Neural crest cell (in vitro differentiated cells): ENCODE results near the gene CAV3. TPM values are rescaled to one million over a fixed set of nuclear protein-coding genes. Genes with fewer than 3 reads are reported as not detected.

ENCODE experiments used
- DNase-seq: peaks from one replicate; pipeline ENCODE4 v3.0.0; 2021; ENCODE audit warnings: low read depth, mixed read lengths, low spot score
- H3K27ac Mint-ChIP-seq: one replicate; pipeline ENCODE4 v1.8.0; 2021; ENCODE audit warnings: mild to moderate bottlenecking, mixed read lengths; ENCODE audit not compliant: unreplicated experiment
- H3K27me3 Mint-ChIP-seq: 2 replicates; pipeline ENCODE4 v1.8.0; 2021; ENCODE audit warnings: low read depth, mild to moderate bottlenecking, mixed read lengths
- H3K36me3 Mint-ChIP-seq: 2 replicates; pipeline ENCODE4 v1.8.0; 2021; ENCODE audit warnings: low read depth, mild to moderate bottlenecking, mixed read lengths
- H3K4me1 Mint-ChIP-seq: 2 replicates; pipeline ENCODE4 v1.8.0; 2021; ENCODE audit warnings: mixed read lengths
- H3K4me3 Mint-ChIP-seq: one replicate; pipeline ENCODE4 v1.8.0; 2021; ENCODE audit warnings: mild to moderate bottlenecking, mixed read lengths
- H3K9me3 Mint-ChIP-seq: 2 replicates; pipeline ENCODE4 v1.8.0; 2021; ENCODE audit warnings: mixed read lengths
- CTCF ChIP-seq: fragments of 200-600 bp; sonication (generic); conservative IDR thresholded peaks from 2 replicates; pipeline ENCODE4 v1.5.0; 2021; ENCODE audit warnings: antibody characterized with exemption, mild to moderate bottlenecking
- total RNA-seq: library from RNA; stranded (reverse); gene quantifications from 2 replicates; pipeline ENCODE4 v1.2.1, GENCODE V29; 2021

CAV3 gene
- total RNA-seq, 1 donor from 2014 or later: not detected

GRCh38 chr3:8752832-8753231, 19.2 kb downstream of the CAV3 start:
- H3K27ac Mint-ChIP-seq: peak overlapping the region; percentile 13
- no peak overlapping the region for H3K4me3 Mint-ChIP-seq
- peaks cover 10% of the 10 kb centered on the region for H3K4me1 Mint-ChIP-seq
- TF ChIP-seq CTCF: no peak
- no peak for DNase-seq
- peaks cover 6% of the 10 kb centered on the region for H3K36me3 Mint-ChIP-seq
- no peaks in the 10 kb centered on the region for H3K27me3 Mint-ChIP-seq
- H3K9me3 Mint-ChIP-seq: no peaks in the 10 kb centered on the region

GRCh38 chr3:8755097-8755496, 21.5 kb downstream of the CAV3 start:
- DNase-seq: no peak
- Mint-ChIP-seq H3K4me1 (peaks cover 5% of the 10 kb centered on the region), H3K27me3 (no peaks in the 10 kb centered on the region), H3K36me3 (peaks cover 6% of the 10 kb centered on the region), H3K27ac (no peak overlapping the region), H3K9me3 (no peaks in the 10 kb centered on the region), H3K4me3 (no peak overlapping the region)
- no peak for TF ChIP-seq CTCF

DNA sequence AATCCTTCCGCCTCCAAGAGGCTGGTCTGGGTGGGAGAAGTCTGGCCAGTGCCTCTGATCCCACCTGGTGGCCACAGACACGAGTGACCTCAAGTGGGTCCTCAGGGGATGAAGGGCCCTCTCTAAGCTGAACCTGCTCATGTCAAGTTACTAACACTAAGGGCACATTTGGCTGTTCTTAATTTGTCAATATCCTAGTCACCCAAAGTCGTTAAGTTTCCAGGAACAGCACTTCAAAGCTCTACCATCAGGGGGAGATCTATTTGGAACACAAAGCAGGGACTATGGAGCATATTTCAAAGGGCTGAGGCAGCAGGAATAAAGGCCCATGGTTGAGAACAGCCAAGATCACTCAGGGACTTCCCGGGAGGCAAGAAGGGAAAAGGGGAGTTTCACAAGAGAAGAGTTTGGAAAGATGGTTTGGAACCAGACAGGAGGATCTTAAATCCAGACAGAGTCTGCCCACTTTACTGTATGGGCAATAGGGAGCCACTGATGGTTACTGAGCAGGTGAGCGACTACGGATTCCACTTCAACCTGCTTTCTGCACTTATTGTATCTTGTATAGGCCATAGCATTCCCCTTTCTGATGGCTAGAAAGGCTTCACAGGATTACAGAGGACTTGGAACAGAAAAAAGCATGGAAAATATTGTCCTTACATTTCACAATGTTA, 22.1 kb downstream of the CAV3 start:
- Mint-ChIP-seq H3K27ac (no peak overlapping the region), H3K4me3 (no peak overlapping the region), H3K9me3 (no peaks in the 10 kb centered on the region), H3K36me3 (peaks cover 6% of the 10 kb centered on the region), H3K4me1 (peaks cover 5% of the 10 kb centered on the region), H3K27me3 (no peaks in the 10 kb centered on the region)
- no peak for DNase-seq
- TF ChIP-seq CTCF: peak; percentile 48

- peaks cover 6% of the 10 kb centered on the region for H3K36me3 Mint-ChIP-seq
- DNase-seq: no peak
- H3K9me3 Mint-ChIP-seq: no peaks in the 10 kb centered on the region
- no peaks in the 10 kb centered on the region for H3K27me3 Mint-ChIP-seq
- TF ChIP-seq CTCF: no peak
- H3K4me3 Mint-ChIP-seq: no peak overlapping the region
- peaks cover 5% of the 10 kb centered on the region for H3K4me1 Mint-ChIP-seq
- no peak overlapping the region for H3K27ac Mint-ChIP-seq
These were observed 23.1 kb downstream of the CAV3 start for GRCh38 chr3:8756671-8757070.

DNA sequence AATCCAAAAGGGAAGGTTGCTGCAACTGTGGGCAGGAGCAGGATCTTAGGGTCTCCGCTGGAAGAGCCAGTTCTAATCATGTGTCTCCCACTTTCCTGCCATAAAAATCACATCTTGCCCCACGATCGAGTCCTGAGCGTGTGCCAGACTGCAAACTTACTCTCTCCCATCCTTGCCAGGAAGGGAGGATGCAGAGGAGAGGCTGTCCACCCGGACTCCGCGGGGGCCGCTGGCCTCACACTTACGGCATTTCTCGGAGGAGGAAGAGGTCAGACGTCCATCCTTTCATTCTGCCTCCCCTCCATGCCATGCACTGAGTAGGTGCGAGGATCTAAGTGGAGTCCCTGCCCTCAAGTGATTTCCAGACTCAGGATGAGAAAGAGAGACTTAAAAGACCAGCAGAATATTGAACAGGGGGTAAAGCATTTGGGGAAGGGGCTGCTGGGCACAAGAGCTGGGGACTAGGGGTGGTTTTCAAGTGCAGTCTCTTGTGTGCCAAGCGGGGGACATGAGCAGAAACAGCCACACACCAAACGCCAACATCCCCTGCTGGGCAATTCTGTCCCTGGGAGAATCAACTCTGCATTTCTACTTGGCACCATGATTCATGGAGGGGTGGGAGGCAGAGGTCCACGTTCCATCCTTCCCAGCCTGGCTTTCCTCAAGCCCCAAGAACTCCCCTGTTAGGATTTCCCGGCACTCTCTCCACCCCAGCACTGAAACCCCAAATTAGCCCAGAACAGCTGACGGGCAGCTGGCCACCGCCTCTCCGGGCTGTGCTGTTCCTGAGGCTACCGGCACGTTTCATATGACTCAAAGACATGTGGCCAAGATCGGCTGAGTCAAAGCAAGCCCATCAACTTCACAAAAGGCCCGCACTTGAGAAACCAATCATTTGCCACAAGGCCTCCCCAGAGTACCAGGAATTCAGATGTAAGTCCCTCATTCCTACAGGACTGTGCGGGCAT, 24.2 kb downstream of the CAV3 start:
- Mint-ChIP-seq H3K36me3 (peaks cover 2% of the 10 kb centered on the region), H3K27ac (peak overlapping the region; percentile 20), H3K4me1 (peaks cover 6% of the 10 kb centered on the region), H3K27me3 (no peaks in the 10 kb centered on the region), H3K9me3 (no peaks in the 10 kb centered on the region), H3K4me3 (no peak overlapping the region)
- TF ChIP-seq CTCF: no peak
- no peak for DNase-seq
